HEK293 (cell line): ENCODE data around the gene RASD2.

ENCODE experiments used
- GLI2 ChIP-seq: fragments of 450-650 bp; formaldehyde crosslinking; IDR thresholded peaks from 2 replicates; pipeline ENCODE4; 2017; ENCODE audit warnings: missing biosample characterization, missing genetic modification characterization, low read depth, borderline replicate concordance
- HOXC10 ChIP-seq: sonication (generic); formaldehyde crosslinking; IDR thresholded peaks from 2 replicates; pipeline ENCODE4 v1.8.1; 2023; ENCODE audit warnings: mild to moderate bottlenecking, missing genetic modification reagents
- PRDM2 ChIP-seq: fragments of 450-650 bp; formaldehyde crosslinking; IDR thresholded peaks from 2 replicates; pipeline ENCODE4 v1.5.1; 2016; ENCODE audit warnings: missing biosample characterization, missing genetic modification characterization, borderline replicate concordance
- REST ChIP-seq: fragments of 450-650 bp; formaldehyde crosslinking; IDR thresholded peaks from 2 replicates; pipeline ENCODE4 v1.5.1; 2016; ENCODE audit warnings: missing biosample characterization, missing genetic modification characterization
- WT1 ChIP-seq: fragments of 450-650 bp; formaldehyde crosslinking; IDR thresholded peaks from 2 replicates; pipeline ENCODE4 v1.5.1; 2016; ENCODE audit warnings: missing biosample characterization, missing genetic modification characterization
- ZBTB21 ChIP-seq: fragments of 450-650 bp; formaldehyde crosslinking; IDR thresholded peaks from 2 replicates; pipeline ENCODE4 v1.5.1; 2017; ENCODE audit warnings: missing biosample characterization, missing genetic modification characterization
- ZBTB26 ChIP-seq: fragments of 450-650 bp; formaldehyde crosslinking; optimal IDR thresholded peaks from 2 replicates; pipeline ENCODE3; 2016; ENCODE audit warnings: missing biosample characterization, mild to moderate bottlenecking, missing genetic modification characterization
- ZNF155 ChIP-seq: fragments of 450-650 bp; formaldehyde crosslinking; IDR thresholded peaks from 2 replicates; pipeline ENCODE4 v1.5.1; 2016; ENCODE audit warnings: missing biosample characterization, missing genetic modification characterization
- ZNF184 ChIP-seq: fragments of 450-650 bp; IDR thresholded peaks from 2 replicates; pipeline ENCODE4 v1.5.1; 2018; ENCODE audit warnings: missing biosample characterization, mild to moderate bottlenecking, missing genetic modification characterization
- ZNF23 ChIP-seq: fragments of 450-650 bp; formaldehyde crosslinking; IDR thresholded peaks from 2 replicates; pipeline ENCODE4 v1.5.1; 2016; ENCODE audit warnings: missing biosample characterization, missing genetic modification characterization, borderline replicate concordance
- ZNF280D ChIP-seq: fragments of 450-650 bp; formaldehyde crosslinking; IDR thresholded peaks from 2 replicates; pipeline ENCODE4 v1.5.1; 2016; ENCODE audit warnings: missing biosample characterization, missing genetic modification characterization
- ZNF302 ChIP-seq: fragments of 450-650 bp; formaldehyde crosslinking; IDR thresholded peaks from 2 replicates; pipeline ENCODE4 v1.5.1; 2016; ENCODE audit warnings: missing biosample characterization, missing genetic modification characterization, low read depth
- ZNF394 ChIP-seq: fragments of 450-650 bp; formaldehyde crosslinking; IDR thresholded peaks from 2 replicates; pipeline ENCODE4 v1.5.1; 2016; ENCODE audit warnings: missing biosample characterization, missing genetic modification characterization, mild to moderate bottlenecking, moderate library complexity, borderline replicate concordance
- ZNF398 ChIP-seq: fragments of 450-650 bp; formaldehyde crosslinking; IDR thresholded peaks from 2 replicates; pipeline ENCODE4 v1.5.1; 2017; ENCODE audit warnings: missing biosample characterization, missing genetic modification characterization
- ZNF433 ChIP-seq: fragments of 450-650 bp; formaldehyde crosslinking; IDR thresholded peaks from 2 replicates; pipeline ENCODE4 v1.5.1; 2016; ENCODE audit warnings: missing biosample characterization, missing genetic modification characterization, low read depth
- ZNF530 ChIP-seq: fragments of 450-650 bp; formaldehyde crosslinking; IDR thresholded peaks from 2 replicates; pipeline ENCODE4 v1.5.1; 2016; ENCODE audit warnings: low read depth, missing biosample characterization, missing genetic modification characterization
- ZNF555 ChIP-seq: fragments of 450-650 bp; formaldehyde crosslinking; conservative IDR thresholded peaks from 2 replicates; pipeline ENCODE4 v1.5.1; 2017; ENCODE audit warnings: missing biosample characterization, mild to moderate bottlenecking, missing genetic modification characterization, inconsistent platforms
- ZNF558 ChIP-seq: fragments of 450-650 bp; formaldehyde crosslinking; IDR thresholded peaks from 2 replicates; pipeline ENCODE4 v1.5.1; 2016; ENCODE audit warnings: missing biosample characterization, missing genetic modification characterization
- ZNF639 ChIP-seq: fragments of 450-650 bp; formaldehyde crosslinking; IDR thresholded peaks from 2 replicates; pipeline ENCODE4 v1.5.1; 2016; ENCODE audit warnings: missing biosample characterization, missing genetic modification characterization
- ZNF768 ChIP-seq: fragments of 450-650 bp; formaldehyde crosslinking; IDR thresholded peaks from 2 replicates; pipeline ENCODE4 v1.5.1; 2018; ENCODE audit warnings: missing biosample characterization, mild to moderate bottlenecking, missing genetic modification characterization
- ZNF843 ChIP-seq: fragments of 450-650 bp; formaldehyde crosslinking; IDR thresholded peaks from 2 replicates; pipeline ENCODE4 v1.5.1; 2016; ENCODE audit warnings: missing biosample characterization, missing genetic modification characterization

Gene RASD2

GRCh38 chr22:35525687-35526332 lies 14.8 kb upstream of the RASD2 start (continued):
- no peak for TF ChIP-seq ZNF280D (tag by site-specific recombination)
- TF ChIP-seq GLI2 (tag by site-specific recombination) = peak; percentile 33; the same call in 1 of the 2 replicates
- TF ChIP-seq ZNF558 (tag by site-specific recombination) = peak; percentile 84
- no peak for TF ChIP-seq HOXC10 (CRISPR knock-in tag)
- TF ChIP-seq ZBTB26 (tag by site-specific recombination) = no peak
- 0 out of 2 replicates have a peak, but pooled peaks have one; percentile 64 for TF ChIP-seq ZNF639 (tag by site-specific recombination)
- TF ChIP-seq ZNF398 (tag by site-specific recombination) = no peak
- TF ChIP-seq WT1 (tag by site-specific recombination) = no peak
- no peak for TF ChIP-seq ZNF843 (tag by site-specific recombination)
- peak; percentile 87 for TF ChIP-seq ZNF433 (tag by site-specific recombination)
- TF ChIP-seq ZNF768 (tag by site-specific recombination) = no peak
- no peak for TF ChIP-seq PRDM2 (tag by site-specific recombination)
- no peak for TF ChIP-seq ZNF23 (tag by site-specific recombination)
- TF ChIP-seq ZNF555 (tag by site-specific recombination) = peak; percentile 87
- peak; percentile 63 for TF ChIP-seq ZBTB21 (tag by site-specific recombination)
- peak; percentile 97 for TF ChIP-seq ZNF394 (tag by site-specific recombination)
- no peak for TF ChIP-seq ZNF155 (tag by site-specific recombination)
- TF ChIP-seq ZNF184 (tag by site-specific recombination) = no peak
- TF ChIP-seq ZNF530 = no peak
- TF ChIP-seq REST (tag by site-specific recombination) = peak; percentile 73; the same call in 1 of the 2 replicates
- TF ChIP-seq ZNF302 (tag by site-specific recombination) = no peak
